Right renal pelvis (tissue), 4 donors: ENCODE results near the gene NHS. TPM values are rescaled to one million over a fixed set of nuclear protein-coding genes. Genes with fewer than 3 reads are reported as not detected.
A peak's percentile ranks its signal among the peaks of the same experiment; 100 is the strongest.
"Not testable (repeated sequence)": the region's sequence is repeated elsewhere in the genome, so short reads cannot be mapped to it uniquely, and the experiment has no call there.

Experiments used
- DNase-seq, 4 donors: peaks; one replicate each; pipeline ENCODE4 v3.0.0-alpha.2; 2013; ENCODE audit warnings: low read depth in 4 of 4, low spot score in 3 of 4, missing footprints in 1 of 4
- polyA plus RNA-seq, 4 donors: library from polyadenylated mRNA; unstranded; fragments of 120-200 nt; gene quantifications; one replicate each; pipeline ENCODE4 v1.2.1, GENCODE V29; 2013; ENCODE audit not compliant: insufficient read length in 4 of 4

NHS gene
- polyA plus RNA-seq, 4 donors, result 17.9 to 19.7 (median 19.1) TPM

DNA sequence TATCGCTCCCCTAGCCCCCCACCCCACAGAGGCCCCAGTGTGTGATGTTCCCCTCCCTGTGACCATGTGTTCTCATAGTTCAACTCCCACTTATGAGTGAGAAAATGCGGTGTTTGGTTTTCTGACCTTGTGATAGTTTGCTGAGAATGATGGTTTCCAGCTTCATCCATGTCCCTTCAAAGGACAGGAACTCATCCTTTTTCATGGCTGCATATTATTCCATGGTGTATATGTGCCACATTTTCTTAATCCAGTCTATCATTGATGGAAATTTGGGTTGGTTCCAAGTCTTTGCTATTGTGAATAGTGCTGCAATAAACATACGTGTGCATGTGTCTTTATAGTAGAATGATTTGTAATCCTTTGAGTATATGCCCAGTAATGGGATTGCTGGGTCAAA, 193.8 kb downstream of the NHS start:
- not testable (repeated sequence) for DNase-seq

DNA sequence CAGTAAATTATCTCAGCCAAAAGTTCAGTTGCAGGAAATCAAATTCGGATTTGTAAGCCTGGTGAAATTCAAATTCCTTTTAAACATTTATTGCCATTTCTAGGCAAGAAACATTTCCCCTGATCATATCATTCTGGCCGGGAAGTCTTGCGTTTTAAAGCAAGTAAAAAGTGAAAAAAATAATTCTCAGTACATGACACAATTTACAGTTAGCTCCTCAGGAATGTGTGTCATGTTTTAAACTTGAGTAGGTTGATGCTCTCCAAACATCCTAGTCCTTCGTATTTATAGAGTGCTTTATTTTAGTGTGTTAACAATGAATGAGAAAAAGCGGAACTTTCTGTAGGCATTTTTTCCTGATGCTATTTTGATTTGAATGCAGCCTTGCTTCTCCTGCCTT, 204.0 kb downstream of the NHS start:
- DNase-seq, result no peak

DNA sequence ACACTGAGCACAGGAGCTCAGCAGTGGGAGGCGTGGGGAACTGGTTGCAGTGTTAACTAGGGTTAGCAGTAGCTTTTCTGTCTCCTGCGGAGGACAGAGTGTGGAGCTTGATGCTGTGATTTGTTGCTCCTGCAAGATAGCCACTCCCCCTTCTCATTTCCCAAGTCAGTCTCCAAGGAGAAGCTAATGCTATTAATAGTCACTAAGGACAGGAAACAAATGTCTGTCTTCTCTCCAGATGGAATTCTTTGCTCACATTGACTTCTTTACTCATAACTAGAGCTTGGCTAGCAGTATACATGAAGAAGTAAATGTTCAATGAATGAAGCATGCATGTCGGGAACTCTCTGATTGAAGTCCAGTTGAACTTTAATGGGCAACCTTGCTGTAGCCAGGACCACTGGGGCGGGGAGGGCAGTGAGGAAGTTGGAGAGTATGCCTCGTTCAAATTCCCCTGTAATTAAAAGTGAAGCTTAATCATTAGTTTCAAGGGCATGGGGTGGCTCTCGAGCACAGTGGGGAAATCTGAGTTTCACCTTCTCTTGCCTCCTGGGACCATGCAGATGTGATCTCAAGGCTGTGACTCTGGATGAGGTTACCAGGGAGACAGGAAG, 205.6 kb downstream of the NHS start:
- no peak for DNase-seq

DNA sequence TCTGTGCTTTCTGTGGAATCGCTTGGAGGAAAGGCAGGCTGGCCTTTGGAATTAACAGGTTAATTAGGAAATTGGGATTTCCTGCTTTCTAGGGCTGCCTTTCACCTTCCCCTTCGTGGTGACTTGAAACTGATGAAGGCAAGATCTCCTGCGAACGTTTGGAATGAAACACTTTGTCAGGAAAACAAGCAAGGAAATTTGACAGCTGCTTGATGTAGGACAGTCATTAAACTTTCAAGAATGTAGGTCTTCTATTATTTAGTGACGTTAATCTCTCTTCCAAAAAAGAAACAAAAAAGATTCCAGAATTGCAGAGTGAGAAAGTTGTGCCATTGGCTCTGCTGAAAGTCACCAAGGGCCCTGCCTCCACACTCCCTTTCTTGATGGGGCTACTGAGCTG, 206.6 kb downstream of the NHS start:
- no peak for DNase-seq

DNA sequence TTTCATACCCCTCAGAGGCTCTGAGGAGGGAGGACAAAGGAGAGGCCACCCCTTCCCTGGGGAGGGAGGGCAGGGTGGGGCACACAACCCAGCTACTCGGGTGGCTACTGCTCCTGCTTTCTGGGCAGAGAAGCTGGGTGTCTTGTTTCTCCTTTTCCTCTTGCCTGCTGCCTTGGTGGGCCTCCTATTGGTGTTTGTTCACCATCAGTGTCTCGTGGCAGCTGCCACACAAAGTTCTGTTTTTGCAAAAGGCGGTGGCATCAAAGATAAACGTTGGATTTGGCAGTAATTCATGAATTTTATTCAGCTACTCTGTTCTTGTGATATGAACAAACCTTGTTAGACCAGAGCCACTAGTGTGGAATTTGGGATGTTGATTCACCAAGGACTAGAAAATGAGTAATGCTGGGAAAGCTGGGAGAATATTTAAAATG, 209.3 kb downstream of the NHS start:
- no peak for DNase-seq

DNA sequence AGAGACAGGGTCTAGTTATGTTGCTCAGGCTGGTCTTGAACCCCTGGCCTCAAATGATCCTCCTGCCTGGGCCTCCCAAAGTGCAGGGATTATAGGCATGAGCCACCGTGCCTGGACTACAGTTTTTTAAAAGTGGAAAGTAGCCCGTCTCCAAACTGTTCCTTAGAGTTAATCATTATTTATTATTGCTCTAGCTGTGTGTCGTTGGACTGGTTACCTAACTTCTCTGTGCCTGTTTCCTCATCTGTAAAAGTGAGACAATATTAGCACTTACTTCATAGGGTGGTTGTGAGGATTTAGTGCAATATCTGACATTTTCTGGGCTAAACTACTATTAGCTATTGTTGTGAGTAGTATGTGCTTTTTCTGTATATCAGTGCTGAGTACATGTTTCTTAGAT, 210.0 kb downstream of the NHS start:
- no peak for DNase-seq

DNA sequence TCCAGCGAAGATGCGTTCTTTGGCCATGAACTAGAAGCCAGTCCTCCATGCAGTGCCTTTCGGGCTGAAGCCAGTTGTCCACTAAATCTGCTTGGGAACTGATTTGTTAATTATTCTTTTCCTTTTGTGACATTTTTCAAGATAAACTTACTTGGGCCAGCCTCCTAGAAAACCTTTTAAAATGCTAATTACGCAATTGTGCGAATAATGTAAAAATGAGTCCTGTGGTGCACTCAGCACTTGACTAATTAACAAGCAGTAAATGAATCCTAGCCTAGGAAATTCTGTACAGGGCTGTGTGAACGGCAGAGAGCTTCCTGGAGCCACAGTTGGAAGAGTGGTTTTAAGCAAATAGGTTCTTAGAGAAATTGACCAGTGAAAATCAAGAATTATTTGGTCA, 212.4 kb downstream of the NHS start:
- no peak for DNase-seq

DNA sequence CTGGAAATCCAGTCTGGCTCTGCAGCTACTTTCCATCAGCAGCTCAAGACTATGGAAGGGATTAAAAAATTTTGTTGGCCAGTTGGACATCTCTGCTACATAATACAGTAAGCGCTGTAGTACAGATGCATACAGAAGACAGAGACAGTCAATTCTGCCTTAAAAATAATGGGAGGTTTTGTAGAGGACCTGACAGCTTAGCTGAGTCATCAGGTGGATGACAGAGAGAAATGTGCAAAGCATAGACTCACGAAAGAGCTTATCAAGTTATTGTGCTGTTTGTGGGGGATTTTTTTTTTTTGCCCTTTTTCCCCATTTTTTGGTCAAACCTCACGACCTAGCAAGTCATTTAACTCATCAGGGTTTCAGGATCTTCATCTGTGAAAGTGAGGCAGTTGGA, 213.3 kb downstream of the NHS start:
- DNase-seq, result no peak

DNA sequence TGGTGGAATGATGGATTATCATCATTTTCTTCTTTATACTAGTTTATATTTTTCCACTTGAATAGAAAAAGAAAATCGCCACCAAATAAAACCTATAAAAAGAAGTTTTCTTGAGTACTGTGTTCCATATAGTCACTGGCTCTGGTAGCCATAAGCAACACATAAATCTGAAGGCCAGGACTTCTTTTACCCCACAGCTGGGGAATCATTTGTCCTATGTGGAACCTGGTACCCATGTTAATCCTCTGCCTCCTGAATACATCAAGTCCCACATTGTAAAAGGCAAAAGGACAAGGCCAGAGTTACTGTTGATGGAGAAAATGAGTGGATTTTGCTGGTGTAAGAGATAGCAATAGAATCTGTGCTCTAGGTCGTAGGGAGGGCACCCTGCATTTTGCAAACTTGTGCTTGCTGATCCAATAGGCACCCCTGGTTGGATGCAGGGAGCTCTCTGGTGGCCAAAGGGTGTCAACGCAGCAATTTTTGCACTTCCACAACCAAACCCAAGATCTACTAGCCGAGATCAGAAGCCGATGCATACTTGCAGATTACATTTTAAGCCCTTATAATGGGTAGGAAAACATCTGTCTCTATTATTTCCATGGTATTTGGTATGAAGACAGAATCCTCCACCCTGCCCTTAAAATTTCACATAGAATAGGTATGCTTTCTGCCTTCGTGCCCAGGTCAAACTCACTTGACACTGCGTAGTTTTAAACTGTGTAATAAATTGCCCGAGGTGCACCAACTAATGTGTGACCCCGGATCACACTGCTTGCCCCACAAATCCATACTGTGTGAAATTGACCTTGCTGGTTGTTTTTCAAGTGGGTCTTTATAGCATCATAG, 216.1 kb downstream of the NHS start:
- peak in 1 of 4 donors; percentile 53 for DNase-seq

DNA sequence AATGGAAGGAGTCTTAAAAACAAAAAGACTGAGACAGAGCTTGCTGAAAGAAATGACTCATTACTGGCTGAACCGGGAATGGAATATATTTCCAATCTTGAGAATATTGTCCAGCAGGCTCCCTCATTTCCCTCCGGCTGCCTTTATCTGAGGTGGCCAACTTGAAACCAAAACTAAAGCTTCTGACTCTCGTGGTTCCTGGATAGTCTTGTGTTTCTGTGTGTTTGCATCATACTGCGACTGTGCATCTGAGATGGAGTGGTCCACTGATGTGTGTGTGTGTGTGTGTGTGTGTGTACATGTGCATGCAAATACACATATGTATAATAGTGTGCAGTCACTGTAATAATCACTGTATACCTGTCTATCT, 216.7 kb downstream of the NHS start:
- DNase-seq, result no peak

DNA sequence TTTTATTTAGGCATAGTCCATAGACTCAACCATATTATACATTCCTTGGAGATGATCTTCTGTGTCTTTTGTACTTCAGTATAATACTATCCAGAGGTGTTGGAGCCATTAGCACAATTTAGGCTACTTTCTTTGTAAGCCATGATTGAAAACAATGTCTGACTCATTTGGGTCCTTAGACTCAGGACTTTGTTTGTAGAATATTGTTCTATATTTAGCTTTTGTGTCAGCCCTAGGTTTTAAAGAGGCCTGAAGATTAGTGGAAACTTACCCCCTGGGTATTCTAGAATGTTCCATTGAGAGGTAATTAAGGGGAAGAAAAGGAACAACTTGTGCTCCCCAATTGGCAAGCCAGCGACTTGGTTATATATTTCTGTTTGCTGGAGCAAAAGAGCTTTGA, 217.1 kb downstream of the NHS start:
- no peak for DNase-seq

DNA sequence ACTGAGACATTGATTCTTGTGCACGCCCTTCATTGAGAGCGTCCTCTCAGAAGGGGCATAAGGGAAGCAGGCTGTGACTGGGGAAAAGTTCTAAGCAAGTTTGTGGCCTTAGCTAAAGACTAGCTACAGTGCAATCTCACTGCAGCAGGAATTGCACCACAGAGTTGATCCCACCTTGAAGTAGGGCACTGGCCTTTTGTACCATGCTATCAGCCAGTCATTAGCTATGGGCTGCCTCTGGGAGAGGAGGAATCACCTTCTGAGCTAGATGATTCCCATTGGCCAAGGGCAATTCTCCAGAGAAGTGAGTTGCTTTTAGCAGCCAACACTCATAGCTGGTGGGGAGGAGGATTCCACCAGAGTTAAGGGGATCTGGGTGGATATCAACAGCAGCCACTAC, 219.7 kb downstream of the NHS start:
- DNase-seq, result no peak

DNA sequence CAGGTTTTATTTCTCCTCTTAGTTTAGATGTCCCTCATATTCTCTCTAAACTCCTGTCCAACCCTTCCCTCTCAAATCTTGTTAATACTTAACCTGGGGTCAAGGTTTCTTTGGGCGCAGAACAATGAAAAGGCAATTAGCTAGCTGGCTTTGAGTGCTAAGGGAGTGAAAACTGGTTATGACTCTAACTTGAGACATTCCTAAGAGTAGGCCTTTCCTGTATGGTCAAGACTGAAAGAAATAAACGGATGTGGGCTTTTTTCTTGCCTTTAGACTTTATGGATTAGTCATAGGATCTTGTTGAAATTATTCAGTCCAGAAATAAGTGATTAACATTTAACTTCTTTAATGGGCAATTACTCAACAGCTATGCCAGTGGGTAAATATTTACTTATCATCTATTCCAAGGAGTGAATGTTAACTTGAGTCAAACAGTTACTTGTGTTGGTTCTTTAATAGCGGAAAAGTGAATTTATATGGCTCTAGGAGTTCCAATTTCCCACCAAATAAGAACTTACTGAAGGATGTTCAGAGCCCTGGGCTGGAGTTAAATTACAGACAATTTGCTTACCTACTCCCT, 220.5 kb downstream of the NHS start:
- no peak for DNase-seq

DNA sequence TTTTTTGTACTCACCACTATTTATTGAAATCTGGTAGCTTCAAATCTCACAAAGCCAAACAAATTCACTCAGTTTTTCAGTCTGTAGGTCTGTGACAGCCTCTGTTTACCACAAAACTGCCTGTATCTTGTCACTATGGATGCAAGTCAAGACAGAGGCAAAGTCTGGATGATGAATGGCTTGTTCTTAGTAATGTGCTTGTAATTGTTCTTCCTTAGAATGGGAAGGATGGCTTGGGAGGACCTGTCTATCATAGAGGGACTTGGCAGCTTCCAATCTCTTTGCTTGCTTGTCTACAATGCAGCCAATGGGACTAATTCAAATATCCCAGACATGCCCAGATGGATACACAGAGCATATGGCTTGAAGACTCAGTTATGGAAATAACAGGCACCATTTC, 221.1 kb downstream of the NHS start:
- no peak for DNase-seq

DNA sequence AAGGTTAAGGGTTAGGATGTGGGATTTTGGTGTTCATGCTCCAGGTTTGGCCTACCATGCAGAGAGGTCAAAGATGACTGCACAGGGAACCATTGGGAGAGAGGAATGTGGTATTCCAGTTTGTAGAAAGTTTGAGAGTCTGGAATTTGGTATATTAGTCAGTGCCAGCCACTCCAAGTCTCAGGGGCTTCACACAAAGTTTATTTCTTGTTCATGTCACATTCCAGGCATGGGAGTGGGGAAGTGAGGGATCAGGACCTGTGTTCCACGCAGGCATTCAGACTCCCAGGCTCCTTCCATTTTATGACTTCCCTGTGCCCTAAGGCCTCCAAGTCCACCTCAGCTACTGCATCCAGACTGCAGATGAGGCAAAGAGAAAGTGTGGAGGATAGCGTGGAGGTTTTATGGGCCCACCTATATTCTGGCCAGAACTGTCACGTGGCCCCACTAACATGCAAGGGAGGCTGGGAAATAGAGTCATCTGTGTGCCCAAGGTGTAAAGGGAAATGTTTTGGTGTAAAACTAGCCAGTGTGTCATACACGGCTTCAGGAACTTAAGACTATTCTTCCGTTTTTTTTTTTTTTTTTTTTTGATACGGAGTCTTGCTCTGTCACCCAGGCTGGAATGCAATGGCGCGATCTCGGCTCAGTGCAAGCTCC, 221.7 kb downstream of the NHS start:
- no peak for DNase-seq

DNA sequence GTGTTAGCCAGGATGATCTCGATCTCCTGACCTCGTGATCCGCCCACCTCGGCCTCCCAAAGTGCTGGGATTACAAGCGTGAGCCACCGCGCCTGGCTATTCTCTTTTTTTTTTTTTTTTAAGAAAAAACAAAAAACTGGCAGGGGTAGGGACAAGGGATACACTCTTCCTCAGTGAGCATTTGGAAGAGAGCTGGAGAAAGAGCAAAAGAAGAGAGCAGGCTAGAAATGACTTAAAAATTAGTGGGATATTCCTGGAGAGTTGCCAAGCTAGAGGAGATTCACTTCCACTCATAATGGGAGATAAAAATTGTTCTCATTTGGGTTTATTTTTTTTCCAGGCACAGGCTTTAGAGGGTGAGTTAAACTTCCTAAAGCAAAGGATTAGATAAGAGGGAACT, 222.3 kb downstream of the NHS start:
- no peak for DNase-seq

DNA sequence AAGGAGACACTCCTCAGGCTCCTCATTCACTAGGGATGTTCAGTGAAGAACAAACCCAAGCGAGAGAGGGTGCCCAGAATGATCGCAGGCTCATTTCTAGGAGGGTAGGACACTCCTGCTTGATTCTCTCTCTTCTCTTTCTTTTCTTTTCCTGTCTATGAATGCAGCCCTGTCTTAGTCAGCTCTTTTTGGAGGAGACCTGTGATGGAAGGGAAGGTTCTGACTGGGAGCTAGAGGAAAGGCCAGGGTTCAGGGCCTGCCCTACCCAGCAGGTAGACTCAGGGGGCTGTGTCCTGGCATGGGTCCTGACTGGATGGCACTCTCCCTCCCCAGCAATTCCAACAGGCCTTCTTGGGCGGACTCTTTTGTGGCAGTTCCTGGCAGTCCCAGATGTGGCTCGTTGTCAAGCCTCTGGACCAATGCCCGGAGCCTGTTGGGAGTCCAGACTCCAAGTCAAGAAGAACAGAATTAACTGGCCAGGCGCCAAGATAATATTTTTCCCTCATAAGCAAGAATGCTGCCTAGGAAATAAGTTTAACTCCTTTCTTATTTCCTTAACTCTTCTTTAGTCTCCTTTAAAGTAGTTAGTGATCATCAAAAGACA, 222.9 kb downstream of the NHS start:
- no peak for DNase-seq

DNA sequence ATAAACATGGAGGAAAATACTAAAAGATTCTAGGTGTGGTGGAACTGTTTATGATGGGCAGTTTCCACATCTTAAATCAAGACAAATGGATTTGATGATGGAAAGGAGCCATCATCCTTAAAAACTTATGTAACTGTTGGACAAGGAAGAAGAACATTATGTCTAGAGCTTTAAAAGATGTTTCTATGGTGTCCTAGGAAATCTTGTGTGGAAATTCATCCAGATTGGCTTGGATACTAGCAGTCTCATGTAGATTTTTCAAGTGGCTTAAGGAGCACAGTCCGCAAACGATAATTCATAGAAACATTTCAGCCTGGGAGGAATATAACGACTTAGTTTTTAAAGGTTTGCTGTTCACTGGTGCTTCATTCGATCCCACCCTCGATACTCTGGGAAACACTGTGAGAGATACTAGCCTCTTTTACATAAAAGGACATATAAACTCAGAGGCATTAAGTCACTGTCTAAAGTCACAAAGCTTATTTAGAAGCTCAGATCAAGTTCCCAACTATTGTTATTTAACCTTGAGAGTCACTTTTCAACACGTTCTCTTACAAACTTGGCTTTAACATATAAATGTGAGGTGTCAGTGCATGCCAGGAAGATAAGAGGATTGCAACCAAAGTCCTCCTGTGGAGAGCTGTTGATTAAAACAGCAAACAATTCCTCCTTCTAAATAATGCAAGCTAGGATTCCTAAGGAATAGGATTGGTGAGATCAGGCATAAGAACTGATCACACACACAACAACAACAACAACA, 226.6 kb downstream of the NHS start:
- no peak for DNase-seq

DNA sequence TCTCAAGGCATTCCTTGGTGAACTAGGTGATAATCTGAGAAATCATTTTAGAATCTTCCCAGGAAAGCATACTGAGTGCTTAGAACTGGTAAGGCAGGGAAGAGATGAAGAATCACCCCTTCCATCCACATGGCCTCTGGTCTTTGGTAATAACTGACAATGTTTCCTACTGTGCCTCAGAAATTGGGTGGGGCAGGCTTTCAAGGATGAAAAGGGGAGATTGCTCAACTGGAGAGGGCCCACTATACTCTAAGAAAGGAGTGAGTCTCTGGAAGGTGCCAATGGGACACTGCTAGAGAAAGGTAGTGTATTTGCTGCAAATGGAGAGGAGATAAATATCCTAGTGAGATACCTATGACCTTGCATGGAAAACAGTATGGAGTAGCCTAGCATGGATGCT, 227.2 kb downstream of the NHS start:
- DNase-seq, result no peak

DNA sequence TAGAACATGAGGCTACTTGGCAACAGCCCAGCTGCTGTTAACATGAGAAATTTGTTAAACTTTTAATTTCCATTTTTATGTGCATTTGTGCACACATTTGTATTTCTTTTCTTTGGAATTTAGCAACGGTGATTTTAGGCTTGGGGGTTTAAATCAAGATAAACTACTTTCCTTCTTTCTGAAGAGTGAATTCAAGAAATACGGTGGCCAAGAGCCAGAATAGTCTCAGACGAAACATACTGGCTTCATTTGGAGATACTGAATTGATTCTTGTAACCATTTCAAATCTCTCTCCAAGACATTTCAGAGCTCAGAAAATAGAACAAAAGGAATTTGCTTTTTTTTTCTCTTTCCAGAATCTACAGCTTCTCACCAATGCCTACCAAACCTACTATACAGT, 228.2 kb downstream of the NHS start:
- no peak for DNase-seq
